Measurements from ENCODE around the gene DISC1. TPM values are rescaled to one million over a fixed set of nuclear protein-coding genes. Genes with fewer than 3 reads are reported as not detected.

DISC1 gene
- total RNA-seq, 1 experiment from 2014 or later, result 0.91 TPM

GRCh38 chr1:231913493-231913892, 286.9 kb downstream of the DISC1 start:
- DNase-seq (ENCODE audit: low read depth), result no peak
- in situ Hi-C loops (cut with HindIII; ENCODE audit: low pct_unique_long_range_greater_than_20kb, low sequenced_read_pairs), result no loop called here

GRCh38 chr1:231918239-231919015, 291.8 kb downstream of the DISC1 start:
- DNase-seq (ENCODE audit: low read depth), result no peak
- in situ Hi-C loops (cut with HindIII; ENCODE audit: low pct_unique_long_range_greater_than_20kb, low sequenced_read_pairs), result no loop called here

- in situ Hi-C loops (cut with HindIII; ENCODE audit: low pct_unique_long_range_greater_than_20kb, low sequenced_read_pairs), result no loop called here
- DNase-seq (ENCODE audit: low read depth), result no peak
Measured at GRCh38 chr1:231919239-231919885, 292.8 kb downstream of the DISC1 start.

GRCh38 chr1:231919886-231920285, 293.3 kb downstream of the DISC1 start:
- in situ Hi-C loops (cut with HindIII; ENCODE audit: low pct_unique_long_range_greater_than_20kb, low sequenced_read_pairs), result no loop called here
- DNase-seq (ENCODE audit: low read depth), result no peak

GRCh38 chr1:231921646-231922345, 295.2 kb downstream of the DISC1 start:
- no peak for DNase-seq (ENCODE audit: low read depth)
- in situ Hi-C loops (cut with HindIII; ENCODE audit: low pct_unique_long_range_greater_than_20kb, low sequenced_read_pairs), result no loop called here

GRCh38 chr1:231923491-231924041, 297.0 kb downstream of the DISC1 start:
- in situ Hi-C loops (cut with HindIII; ENCODE audit: low pct_unique_long_range_greater_than_20kb, low sequenced_read_pairs), result no loop called here
- DNase-seq (ENCODE audit: low read depth), result no peak

- in situ Hi-C loops (cut with HindIII; ENCODE audit: low pct_unique_long_range_greater_than_20kb, low sequenced_read_pairs), result no loop called here
- DNase-seq (ENCODE audit: low read depth), result no peak
Measured at GRCh38 chr1:231924180-231924579, 297.6 kb downstream of the DISC1 start.

GRCh38 chr1:231925864-231926263, 299.3 kb downstream of the DISC1 start:
- in situ Hi-C loops (cut with HindIII; ENCODE audit: low pct_unique_long_range_greater_than_20kb, low sequenced_read_pairs), result no loop called here
- DNase-seq (ENCODE audit: low read depth), result no peak

GRCh38 chr1:231926340-231926739, 299.8 kb downstream of the DISC1 start:
- in situ Hi-C loops (cut with HindIII; ENCODE audit: low pct_unique_long_range_greater_than_20kb, low sequenced_read_pairs), result no loop called here
- DNase-seq (ENCODE audit: low read depth), result no peak

- DNase-seq (ENCODE audit: low read depth), result no peak
- in situ Hi-C loops (cut with HindIII; ENCODE audit: low pct_unique_long_range_greater_than_20kb, low sequenced_read_pairs), result no loop called here
Measured at GRCh38 chr1:231926933-231927332, 300.3 kb downstream of the DISC1 start.

GRCh38 chr1:231927431-231927830, 300.8 kb downstream of the DISC1 start:
- DNase-seq (ENCODE audit: low read depth), result no peak
- in situ Hi-C loops (cut with HindIII; ENCODE audit: low pct_unique_long_range_greater_than_20kb, low sequenced_read_pairs), result no loop called here

- in situ Hi-C loops (cut with HindIII; ENCODE audit: low pct_unique_long_range_greater_than_20kb, low sequenced_read_pairs), result no loop called here
- no peak for DNase-seq (ENCODE audit: low read depth)
Measured at GRCh38 chr1:231929311-231929710, 302.7 kb downstream of the DISC1 start.

GRCh38 chr1:231930257-231930947, 303.8 kb downstream of the DISC1 start:
- no peak for DNase-seq (ENCODE audit: low read depth)
- in situ Hi-C loops (cut with HindIII; ENCODE audit: low pct_unique_long_range_greater_than_20kb, low sequenced_read_pairs), result no loop called here

GRCh38 chr1:231931146-231931545, 304.6 kb downstream of the DISC1 start:
- no peak for DNase-seq (ENCODE audit: low read depth)

GRCh38 chr1:231931846-231932454, 305.4 kb downstream of the DISC1 start:
- in situ Hi-C loops (cut with HindIII; ENCODE audit: low pct_unique_long_range_greater_than_20kb, low sequenced_read_pairs), result no loop called here
- no peak for DNase-seq (ENCODE audit: low read depth)

More at GRCh38 chr1:231931146-231931545, 304.6 kb downstream of the DISC1 start:
- in situ Hi-C loops (cut with HindIII; ENCODE audit: low pct_unique_long_range_greater_than_20kb, low sequenced_read_pairs), result no loop called here

- in situ Hi-C loops (cut with HindIII; ENCODE audit: low pct_unique_long_range_greater_than_20kb, low sequenced_read_pairs), result no loop called here
- no peak for DNase-seq (ENCODE audit: low read depth)
Measured at GRCh38 chr1:231933711-231934626, 307.4 kb downstream of the DISC1 start.

GRCh38 chr1:231934797-231935196, 308.2 kb downstream of the DISC1 start:
- no peak for DNase-seq (ENCODE audit: low read depth)
- in situ Hi-C loops (cut with HindIII; ENCODE audit: low pct_unique_long_range_greater_than_20kb, low sequenced_read_pairs), result no loop called here
